SW480 (cell line): ENCODE measurements around the gene ASPN.
A peak's percentile ranks its signal among the peaks of the same experiment; 100 is the strongest.

Experiments used
- DNase-seq: peaks from one replicate; pipeline ENCODE4 v3.0.0-alpha.2; 2016; ENCODE audit warnings: low spot score

The ASPN gene

GRCh38 chr9:92504881-92505280 lies 22.6 kb upstream of the ASPN start:
- DNase-seq, result no peak

- no peak for DNase-seq
These were observed 20.9 kb upstream of the ASPN start for GRCh38 chr9:92503156-92503555.

DNA sequence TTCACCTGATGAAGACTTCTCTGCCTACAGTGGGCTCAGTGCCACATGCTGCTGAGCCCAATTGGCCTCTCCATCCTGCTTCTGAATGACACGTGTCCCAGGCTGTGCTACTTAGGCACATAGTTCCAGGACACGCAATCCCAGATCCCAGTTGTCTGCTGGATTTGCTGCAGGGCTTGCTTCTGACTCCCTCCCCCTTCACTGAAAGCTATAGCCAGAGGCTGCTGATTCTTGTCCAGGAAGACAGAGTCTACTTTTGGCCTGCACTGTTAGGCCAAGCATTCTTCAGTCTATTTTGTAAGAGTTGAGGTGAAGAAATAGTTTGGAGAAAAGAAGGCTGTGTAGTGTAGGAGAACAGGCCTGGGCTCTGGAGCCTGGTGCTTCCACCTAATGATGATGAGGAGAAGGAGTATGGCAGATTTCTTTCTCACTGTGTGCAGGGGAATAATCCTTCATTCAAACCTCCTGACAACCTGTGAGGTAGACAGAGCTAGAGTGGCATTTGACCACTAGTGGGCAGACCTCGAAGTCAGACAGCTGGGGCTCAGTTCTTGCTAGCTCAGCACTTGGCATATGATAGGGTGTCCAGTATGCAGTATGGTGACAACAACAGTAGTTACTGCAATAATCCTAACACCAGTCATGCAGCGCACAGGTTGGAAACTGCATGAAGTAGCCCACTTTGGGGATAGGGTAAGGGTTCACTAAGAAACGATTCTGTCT lies 19.5 kb upstream of the ASPN start:
- peak; percentile 36 for DNase-seq

GRCh38 chr9:92500725-92501124 lies 18.4 kb upstream of the ASPN start:
- no peak for DNase-seq

DNA sequence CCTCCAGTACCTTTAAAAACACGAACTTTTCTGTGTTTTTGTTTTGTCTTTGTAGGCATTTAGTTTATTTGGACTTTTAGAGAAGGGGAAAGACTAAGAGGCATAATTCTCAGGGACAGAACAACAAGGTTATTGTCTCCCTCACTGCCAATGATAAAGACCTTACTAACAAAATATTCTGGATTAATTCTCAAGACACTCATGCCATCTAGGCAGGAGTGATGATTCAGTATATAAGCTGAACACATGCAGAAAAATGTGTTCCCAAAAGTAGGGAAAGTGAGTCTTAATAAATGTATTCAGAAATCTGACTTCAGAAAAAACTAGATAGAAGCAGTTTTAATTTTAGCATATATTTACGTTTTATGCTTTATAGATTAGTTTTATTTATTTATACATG lies 17.4 kb upstream of the ASPN start:
- no peak for DNase-seq

GRCh38 chr9:92496396-92497176 lies 14.3 kb upstream of the ASPN start:
- no peak for DNase-seq

DNA sequence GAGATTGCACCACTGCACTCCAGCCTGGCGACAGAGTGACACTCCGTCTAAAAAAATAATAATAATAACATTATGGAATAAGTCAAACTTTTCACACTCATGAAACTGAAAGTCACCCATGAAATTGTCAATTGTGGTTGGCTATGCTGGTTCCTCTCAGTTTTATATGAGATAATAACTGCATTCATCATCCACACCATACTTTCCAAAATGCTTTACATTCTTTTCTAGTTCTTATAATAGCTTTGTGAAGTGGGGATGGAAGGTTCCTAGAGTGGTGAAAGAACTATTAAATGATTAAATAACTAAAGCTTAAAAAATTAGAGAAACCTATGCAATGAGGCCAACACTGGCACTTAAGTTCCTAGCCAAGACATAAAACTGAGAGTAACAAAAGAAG lies 12.6 kb upstream of the ASPN start:
- DNase-seq, result no peak

- no peak for DNase-seq
These were observed 11.6 kb upstream of the ASPN start for GRCh38 chr9:92493749-92494387.

DNA sequence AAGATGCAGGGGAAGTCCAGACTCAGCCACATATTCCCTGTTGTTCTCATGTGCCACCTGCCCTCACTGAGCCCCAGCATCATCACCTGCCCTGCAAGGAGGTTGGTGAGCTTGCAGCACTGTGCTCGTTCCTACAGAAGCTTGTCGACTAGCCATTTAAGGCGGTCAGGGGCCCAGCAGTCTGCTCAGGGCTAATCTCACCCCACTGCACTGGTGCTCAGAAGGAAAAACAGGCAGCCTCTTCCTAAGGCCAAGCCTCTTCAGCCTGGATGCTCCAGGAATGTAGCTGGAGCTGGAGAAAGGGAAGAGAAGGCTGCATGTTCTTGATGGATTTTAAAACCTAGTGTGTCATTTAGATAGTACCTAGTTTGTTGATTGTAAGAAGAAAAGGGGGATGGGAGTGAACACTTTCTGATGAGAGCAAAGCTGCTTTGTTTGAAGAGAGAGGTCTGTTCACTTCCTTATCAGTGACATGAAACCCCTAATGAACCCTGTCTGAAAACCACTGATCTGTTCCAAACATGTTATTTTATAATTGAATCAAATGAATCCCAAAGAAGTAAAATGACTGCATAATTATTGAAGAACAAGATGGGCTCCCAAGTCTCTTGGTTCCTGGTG lies 10.6 kb upstream of the ASPN start:
- DNase-seq, result no peak

GRCh38 chr9:92488681-92489550 lies 6.6 kb upstream of the ASPN start:
- DNase-seq, result peak; percentile 38

DNA sequence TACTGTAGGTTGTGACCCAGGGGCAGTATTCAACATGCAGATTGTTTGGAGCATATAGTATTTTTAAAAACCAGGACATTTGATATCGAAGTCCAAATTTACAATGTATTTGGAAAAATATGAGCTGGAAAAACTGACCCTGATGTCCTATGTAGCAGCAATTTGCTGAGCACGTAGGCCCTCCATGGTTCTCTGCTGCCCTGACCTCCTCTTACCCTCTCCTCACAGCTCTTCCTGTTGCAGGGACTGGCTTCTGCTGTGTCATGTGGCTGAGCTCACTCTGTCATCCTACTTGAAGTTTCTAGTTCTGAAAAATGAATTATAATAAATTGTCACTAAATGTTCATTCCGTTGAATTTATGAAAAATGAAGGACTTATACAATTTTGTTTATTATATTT lies 4.1 kb upstream of the ASPN start:
- DNase-seq, result no peak

DNA sequence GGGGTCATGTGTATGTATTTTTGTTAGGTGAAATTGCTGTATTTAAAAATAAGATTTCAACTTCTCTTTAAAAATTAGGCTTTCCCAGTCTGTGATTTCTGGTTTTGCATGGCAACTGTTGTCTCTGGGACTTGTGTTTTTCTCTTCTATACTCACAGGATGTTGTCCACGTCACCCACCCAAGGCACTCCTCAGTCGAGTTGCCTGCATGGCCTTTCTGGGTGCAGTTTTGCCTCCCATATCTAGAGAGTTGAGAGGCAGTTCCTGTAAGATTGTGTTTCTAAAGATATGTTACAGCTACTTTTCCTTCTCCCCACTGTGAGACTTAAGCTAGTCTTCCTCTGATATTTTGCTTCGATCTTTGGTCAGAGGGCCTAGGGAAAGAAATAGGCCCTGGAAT lies 2.3 kb upstream of the ASPN start:
- no peak for DNase-seq

GRCh38 chr9:92483627-92484545 lies 1.6 kb upstream of the ASPN start:
- no peak for DNase-seq

DNA sequence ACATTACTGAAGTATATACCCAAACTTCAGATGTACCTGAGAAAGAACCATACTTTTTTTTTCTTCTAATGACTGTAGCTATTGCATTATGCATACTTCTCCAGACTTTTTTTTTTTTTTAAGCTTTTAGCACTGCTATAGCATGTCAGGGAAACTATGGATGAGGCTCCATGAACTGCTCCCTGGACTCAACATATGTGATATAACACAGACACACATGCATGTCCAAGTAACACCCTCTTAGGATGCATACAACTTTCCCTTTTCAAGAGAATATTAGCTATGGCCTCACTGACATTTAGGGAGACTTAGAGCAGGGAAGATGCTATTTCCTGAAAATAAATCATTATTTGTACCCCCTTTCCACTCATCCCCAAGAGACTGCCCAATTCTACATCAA lies 499 bp upstream of the ASPN start:
- no peak for DNase-seq

- DNase-seq, result peak; percentile 65
These were observed 1.2 kb downstream of the ASPN start for GRCh38 chr9:92480986-92481633.

DNA sequence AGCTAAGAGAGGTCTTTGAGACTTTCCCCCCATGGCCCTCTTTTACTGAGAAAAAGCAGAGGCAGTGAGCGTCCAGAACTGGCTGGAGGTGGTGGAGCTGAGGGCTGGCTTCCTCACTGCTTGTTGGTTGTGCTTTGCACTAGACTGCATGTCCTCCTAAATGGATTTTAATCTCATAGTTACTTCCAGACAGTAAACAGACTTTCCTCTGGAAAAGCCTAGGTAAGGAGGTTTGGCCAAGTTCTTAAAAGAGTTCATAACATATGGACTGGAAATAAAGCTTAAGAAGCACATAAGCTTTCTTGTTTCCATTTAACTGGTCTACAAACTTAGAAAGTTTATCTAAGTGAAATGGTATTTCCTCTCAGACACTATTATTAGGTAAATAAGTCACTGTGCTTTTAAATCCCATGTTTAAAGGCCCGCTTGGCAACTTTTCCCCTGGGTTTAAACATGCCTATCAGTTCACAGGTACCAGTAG lies 2.0 kb downstream of the ASPN start:
- no peak for DNase-seq

DNA sequence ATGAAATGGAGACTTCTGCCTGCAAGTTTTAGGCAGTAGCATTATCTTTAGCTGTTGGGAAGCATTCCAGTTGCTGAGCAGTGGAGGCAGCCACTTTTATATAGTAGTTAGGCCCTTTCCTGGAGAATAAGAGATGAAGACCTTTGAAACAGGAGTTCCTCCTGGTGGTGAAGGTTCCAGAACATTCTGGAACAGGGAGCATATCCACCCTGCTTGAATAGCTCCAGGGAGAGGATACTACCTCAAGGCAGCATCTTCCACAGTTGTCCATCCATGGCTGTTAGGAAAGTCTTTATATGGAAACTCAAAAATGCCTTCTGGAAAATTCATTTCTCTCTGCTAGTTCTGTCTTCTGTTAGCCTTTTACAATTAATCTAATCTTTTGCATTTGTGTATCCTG lies 3.0 kb downstream of the ASPN start:
- DNase-seq, result no peak

GRCh38 chr9:92478783-92479182 lies 3.5 kb downstream of the ASPN start:
- DNase-seq, result no peak

- DNase-seq, result no peak
These were observed 5.3 kb downstream of the ASPN start for GRCh38 chr9:92476962-92477361.

GRCh38 chr9:92474587-92474986 lies 7.7 kb downstream of the ASPN start:
- no peak for DNase-seq
